Mesenchymal stem cell (in vitro differentiated cells and primary cell): ENCODE measurements around the gene FAHD2A.
"Not testable (repeated sequence)": the region's sequence is repeated elsewhere in the genome, so short reads cannot be mapped to it uniquely, and the experiment has no call there.

Experiments
- DNase-seq: peaks from one replicate; pipeline ENCODE4 v3.0.0-alpha.2; 2013
- H2AFZ ChIP-seq: one replicate; pipeline ENCODE4 v1.6.1; 2013; ENCODE audit warnings: low read depth, mild to moderate bottlenecking, control low read depth, inconsistent platforms, low read length, moderate library complexity
- H2AK5ac ChIP-seq: 2 replicates; pipeline ENCODE4 v1.6.1; 2013; ENCODE audit warnings: low read length, moderate library complexity, mild to moderate bottlenecking, inconsistent platforms; ENCODE audit not compliant: severe bottlenecking
- H2BK120ac ChIP-seq: one replicate; pipeline ENCODE4 v1.6.1; 2013; ENCODE audit warnings: low read depth, mild to moderate bottlenecking, inconsistent platforms, low read length, moderate library complexity
- H2BK12ac ChIP-seq, 2 experiments: one replicate each; pipeline ENCODE4 v1.6.1; 2013; ENCODE audit warnings: inconsistent platforms in 2 of 2, low read length in 2 of 2, mild to moderate bottlenecking in 2 of 2, moderate library complexity in 2 of 2, control low read depth in 1 of 2
- H2BK15ac ChIP-seq: one replicate; pipeline ENCODE4 v1.6.1; 2013; ENCODE audit warnings: mild to moderate bottlenecking, low read depth, inconsistent platforms; ENCODE audit not compliant: poor library complexity, severe bottlenecking
- H2BK5ac ChIP-seq: 2 replicates; pipeline ENCODE4 v1.6.1; 2013; ENCODE audit warnings: low read depth, mild to moderate bottlenecking, low read length, control low read depth, inconsistent platforms; ENCODE audit not compliant: poor library complexity, severe bottlenecking
- H3K14ac ChIP-seq, 2 experiments: one replicate each; pipeline ENCODE4 v1.6.1; 2013; ENCODE audit warnings: inconsistent platforms in 2 of 2, low read length in 2 of 2, control low read depth in 1 of 2, mild to moderate bottlenecking in 1 of 2, moderate library complexity in 1 of 2
- H3K18ac ChIP-seq, 2 experiments: one replicate each; pipeline ENCODE4 v1.6.1; 2013; ENCODE audit warnings: inconsistent platforms in 2 of 2, low read length in 2 of 2, control low read depth in 1 of 2, low read depth in 1 of 2, mild to moderate bottlenecking in 1 of 2
- H3K23ac ChIP-seq, 2 experiments: one replicate each; pipeline ENCODE4 v1.6.1; 2013; ENCODE audit warnings: inconsistent platforms in 2 of 2, low read length in 2 of 2, mild to moderate bottlenecking in 2 of 2, moderate library complexity in 2 of 2, control low read depth in 1 of 2
- H3K27ac ChIP-seq: 2 replicates; pipeline ENCODE4 v1.5.1; 2013; ENCODE audit warnings: mild to moderate bottlenecking, moderate library complexity, low read length, control low read depth, inconsistent platforms; ENCODE audit not compliant: poor library complexity, severe bottlenecking
- H3K27me3 ChIP-seq, 2 experiments: 2 replicates each; pipeline versions ENCODE4 v1.6.1 to v1.7.0; 2013; ENCODE audit warnings: low read length in 2 of 2, mild to moderate bottlenecking in 2 of 2, moderate library complexity in 2 of 2, control low read depth in 1 of 2, inconsistent platforms in 1 of 2; ENCODE audit not compliant: control insufficient read depth in 1 of 2, insufficient read depth in 1 of 2
- H3K36me3 ChIP-seq, 2 experiments: 2 replicates each; pipeline versions ENCODE4 v1.6.1 to v1.7.0; 2013; ENCODE audit warnings: low read length in 2 of 2, control low read depth in 1 of 2, inconsistent platforms in 1 of 2, low read depth in 1 of 2, mild to moderate bottlenecking in 1 of 2; ENCODE audit not compliant: insufficient read depth in 2 of 2, control insufficient read depth in 1 of 2
- H3K4ac ChIP-seq, 2 experiments: one replicate each; pipeline ENCODE4 v1.6.1; 2013; ENCODE audit warnings: inconsistent platforms in 2 of 2, low read length in 2 of 2, mild to moderate bottlenecking in 2 of 2, moderate library complexity in 2 of 2, control low read depth in 1 of 2, low read depth in 1 of 2
- H3K4me1 ChIP-seq: 2 replicates; pipeline ENCODE4 v1.6.1; 2013; ENCODE audit warnings: low read depth, low read length, control low read depth; ENCODE audit not compliant: control insufficient read depth, insufficient read depth
- H3K4me2 ChIP-seq: 2 replicates; pipeline ENCODE4 v1.6.1; 2013; ENCODE audit warnings: low read length, mild to moderate bottlenecking, inconsistent platforms; ENCODE audit not compliant: poor library complexity, severe bottlenecking
- H3K4me3 ChIP-seq, 2 experiments: 2 replicates each; pipeline versions ENCODE4 v1.5.1 to v1.7.0; 2013; ENCODE audit warnings: low read length in 2 of 2, mild to moderate bottlenecking in 2 of 2, control low read depth in 1 of 2, low read depth in 1 of 2; ENCODE audit not compliant: insufficient read depth in 1 of 2
- H3K79me1 ChIP-seq: replicated peaks from 2 replicates; pipeline ENCODE4 v1.6.1; 2013; ENCODE audit warnings: mild to moderate bottlenecking, control low read depth, low read length, inconsistent platforms; ENCODE audit not compliant: poor library complexity, severe bottlenecking
- H3K9ac ChIP-seq: 2 replicates; pipeline ENCODE4 v1.7.0; 2013; ENCODE audit warnings: mild to moderate bottlenecking, low read length, moderate library complexity
- H3K9me3 ChIP-seq: 2 replicates; pipeline ENCODE4 v1.7.0; 2013; ENCODE audit warnings: mild to moderate bottlenecking, low read length; ENCODE audit not compliant: control insufficient read depth
- H4K8ac ChIP-seq: one replicate; pipeline ENCODE4 v1.6.1; 2013; ENCODE audit warnings: inconsistent platforms, mild to moderate bottlenecking, low read length, moderate library complexity
- H4K91ac ChIP-seq: one replicate; pipeline ENCODE4 v1.6.1; 2013; ENCODE audit warnings: mild to moderate bottlenecking, low read length, inconsistent platforms
- WGBS: methylation state at CpG from one replicate; pipeline ENCODE4 v1.1.7; 2013; ENCODE audit warnings: mixed read lengths; 5-methylcytosine and 5-hydroxymethylcytosine counted together

FAHD2A gene

GRCh38 chr2:95376311-95377215 is 25.9 kb upstream of the FAHD2A start:
- Histone ChIP-seq H3K4me3 (no peak overlapping the region), H3K79me1 (peaks cover 20% of the 10 kb centered on the region), H4K91ac (no peak overlapping the region), H2AK5ac (no peak overlapping the region), H2BK12ac (no peak overlapping the region), H3K4ac (no peak overlapping the region), H3K36me3 (peaks cover 0 to 73% of the 10 kb centered on the region in 2 experiments), H3K23ac (no peak overlapping the region), H3K4me2 (no peak overlapping the region), H3K14ac (no peak overlapping the region), H4K8ac (no peak overlapping the region), H3K9me3 (no peaks in the 10 kb centered on the region), H3K27ac (no peak overlapping the region), H2AFZ (no peak overlapping the region), H3K4me1 (peaks cover 12% of the 10 kb centered on the region), H2BK15ac (no peak overlapping the region), H3K27me3 (no peaks in the 10 kb centered on the region), H2BK5ac (no peak overlapping the region), H3K18ac (no peak overlapping the region), H3K9ac (no peak overlapping the region), H2BK120ac (no peak overlapping the region)
- 84% methylated on average over 22 of the region's 22 CpGs for WGBS
- no peak for DNase-seq

- peaks cover 12% of the 10 kb centered on the region for H3K4me1 ChIP-seq
- H2BK15ac ChIP-seq = no peak overlapping the region
- no peak overlapping the region for H3K14ac ChIP-seq
- H3K36me3 ChIP-seq = peaks cover 0 to 75% of the 10 kb centered on the region in 2 experiments
- H3K23ac ChIP-seq = no peak overlapping the region
- no peak overlapping the region for H2AK5ac ChIP-seq
- no peak overlapping the region for H2AFZ ChIP-seq
- no peak overlapping the region for H3K27ac ChIP-seq
- no peak overlapping the region for H3K4me2 ChIP-seq
- H2BK5ac ChIP-seq = no peak overlapping the region
- H3K27me3 ChIP-seq = no peaks in the 10 kb centered on the region
- no peak for DNase-seq
- no peak overlapping the region for H3K18ac ChIP-seq
- H3K79me1 ChIP-seq = peaks cover 16% of the 10 kb centered on the region
- no peak overlapping the region for H4K91ac ChIP-seq
- no peak overlapping the region for H3K9ac ChIP-seq
- H4K8ac ChIP-seq = no peak overlapping the region
- H3K9me3 ChIP-seq = no peaks in the 10 kb centered on the region
- no peak overlapping the region for H2BK120ac ChIP-seq
- 79% methylated on average over 17 of the region's 17 CpGs for WGBS
- H2BK12ac ChIP-seq = no peak overlapping the region
- no peak overlapping the region for H3K4me3 ChIP-seq
- no peak overlapping the region for H3K4ac ChIP-seq
These were observed 25.0 kb upstream of the FAHD2A start for GRCh38 chr2:95377216-95378123.

GRCh38 chr2:95378281-95378680 is 24.2 kb upstream of the FAHD2A start:
- not testable (repeated sequence) for H2BK120ac ChIP-seq, H2BK12ac ChIP-seq, H4K8ac ChIP-seq, H3K18ac ChIP-seq, DNase-seq, H3K9ac ChIP-seq, H3K4me2 ChIP-seq, H3K23ac ChIP-seq, H3K9me3 ChIP-seq, H2BK5ac ChIP-seq, H2AK5ac ChIP-seq, H3K4me3 ChIP-seq, H3K27ac ChIP-seq, H3K14ac ChIP-seq, H2BK15ac ChIP-seq, H3K4ac ChIP-seq, H4K91ac ChIP-seq, H2AFZ ChIP-seq, H3K27me3 ChIP-seq
- peaks cover 12% of the 10 kb centered on the region for H3K4me1 ChIP-seq
- H3K36me3 ChIP-seq = peaks cover 0 to 80% of the 10 kb centered on the region in 2 experiments
- WGBS = 98% methylated on average over 5 of the region's 7 CpGs
- H3K79me1 ChIP-seq = peaks cover 16% of the 10 kb centered on the region

- Histone ChIP-seq H2BK12ac (no peak overlapping the region), H3K79me1 (peaks cover 11% of the 10 kb centered on the region), H2BK120ac (no peak overlapping the region), H2AFZ (no peak overlapping the region), H3K9ac (no peak overlapping the region), H3K36me3 (peaks cover 0 to 82% of the 10 kb centered on the region in 2 experiments), H3K14ac (no peak overlapping the region), H3K18ac (no peak overlapping the region), H2BK5ac (no peak overlapping the region), H3K4me2 (no peak overlapping the region), H3K27ac (no peak overlapping the region), H4K8ac (no peak overlapping the region), H3K9me3 (no peaks in the 10 kb centered on the region), H2BK15ac (no peak overlapping the region), H3K23ac (no peak overlapping the region), H4K91ac (no peak overlapping the region), H3K4me3 (no peak overlapping the region), H3K27me3 (no peaks in the 10 kb centered on the region), H3K4me1 (peaks cover 9% of the 10 kb centered on the region), H3K4ac (no peak overlapping the region), H2AK5ac (no peak overlapping the region)
- no peak for DNase-seq
- WGBS = 35% methylated on average over 8 of the region's 8 CpGs
These were observed 23.1 kb upstream of the FAHD2A start for GRCh38 chr2:95379371-95379831.
